NCI-H526 (cell line): Measurements from ENCODE around the gene METTL3.
A peak's percentile ranks its signal among the peaks of the same experiment; 100 is the strongest.

ENCODE experiments used
- DNase-seq, 2 experiments: peaks; one replicate each; lab custom pipeline; 2025; lab: John Stamatoyannopoulos, UW

The METTL3 gene

DNA sequence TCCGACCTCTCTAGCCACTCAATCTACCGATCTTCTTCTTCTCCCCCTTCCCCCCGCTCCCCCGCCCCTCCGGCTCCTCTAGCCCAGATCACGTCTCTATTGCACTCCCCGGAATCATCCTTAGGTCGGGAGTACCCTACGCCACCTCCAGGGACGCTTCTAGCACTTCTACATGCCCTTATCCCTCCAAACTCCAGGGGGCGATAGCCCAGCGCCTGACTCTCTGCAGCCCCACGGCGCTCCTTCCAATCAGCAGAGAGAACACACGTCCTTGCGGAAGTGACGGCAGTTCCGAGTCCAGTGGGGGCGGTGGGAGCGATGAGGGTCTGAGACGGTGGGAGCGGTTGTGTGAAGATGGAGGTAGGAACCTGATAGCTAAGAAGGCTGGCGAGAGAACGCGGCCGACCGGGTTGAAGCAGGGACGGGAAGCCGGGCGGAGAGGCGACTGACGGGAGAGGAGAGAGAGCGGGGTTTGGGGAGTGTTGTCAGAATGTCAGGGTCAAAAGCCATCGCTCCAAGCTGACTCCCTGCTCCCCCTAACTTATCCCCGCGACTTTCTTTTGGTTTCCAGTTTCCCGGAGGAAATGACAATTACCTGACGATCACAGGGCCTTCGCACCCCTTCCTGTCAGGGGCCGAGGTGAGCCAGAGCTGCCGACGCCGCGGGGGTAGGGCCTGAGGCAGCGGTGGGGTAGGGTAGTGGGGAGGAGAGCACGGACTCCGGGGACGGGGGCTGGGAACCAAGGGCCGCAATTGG is 34.0 kb downstream of the METTL3 start, which contains the start of the genes RAB2B and TOX4:
RAB2B (minus strand) TSS at position 35 of the 757 bp plus-strand sequence. CDS start 87 bp downstream, outside the sequence.
TOX4 (plus strand) TSS at position 271 of the 757 bp plus-strand sequence; CDS start at position 355, 84 bp downstream.
- DNase-seq, result peak; percentile 98 to 99

- peak; percentile 87 to 94 for DNase-seq
These were observed 34.6 kb downstream of the METTL3 start for GRCh38 chr14:21476523-21476924.

GRCh38 chr14:21475767-21476522 is 35.2 kb downstream of the METTL3 start:
- DNase-seq, result no peak

DNA sequence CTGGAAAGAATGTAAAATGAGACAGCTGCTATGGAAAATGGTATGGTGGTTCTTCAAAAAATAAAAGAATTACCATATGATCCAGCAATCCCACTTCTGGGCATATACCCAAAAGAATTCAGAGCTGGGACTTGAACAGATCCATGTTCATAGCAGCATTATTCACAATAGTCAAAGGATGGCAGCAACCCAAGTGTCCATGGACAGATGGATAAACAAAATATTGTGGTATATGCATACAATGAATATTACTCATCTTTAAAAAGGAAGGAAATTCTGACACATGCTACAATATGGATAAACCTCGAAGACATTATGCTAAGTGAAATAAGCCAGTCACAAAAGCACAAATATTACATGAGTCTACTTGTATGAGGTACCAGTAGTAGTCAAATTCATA is 43.5 kb downstream of the METTL3 start:
- no peak for DNase-seq

GRCh38 chr14:21455912-21456667 is 55.0 kb downstream of the METTL3 start, which contains the start of gene CHD8:
CHD8 (minus strand) TSS chr14:21456123; CDS start chr14:21431643, 24,480 bp downstream.
- DNase-seq, result peak; percentile 99

- DNase-seq, result peak in 1 of 2 experiments; percentile 69
These were observed 55.6 kb downstream of the METTL3 start for GRCh38 chr14:21455592-21455911.

DNA sequence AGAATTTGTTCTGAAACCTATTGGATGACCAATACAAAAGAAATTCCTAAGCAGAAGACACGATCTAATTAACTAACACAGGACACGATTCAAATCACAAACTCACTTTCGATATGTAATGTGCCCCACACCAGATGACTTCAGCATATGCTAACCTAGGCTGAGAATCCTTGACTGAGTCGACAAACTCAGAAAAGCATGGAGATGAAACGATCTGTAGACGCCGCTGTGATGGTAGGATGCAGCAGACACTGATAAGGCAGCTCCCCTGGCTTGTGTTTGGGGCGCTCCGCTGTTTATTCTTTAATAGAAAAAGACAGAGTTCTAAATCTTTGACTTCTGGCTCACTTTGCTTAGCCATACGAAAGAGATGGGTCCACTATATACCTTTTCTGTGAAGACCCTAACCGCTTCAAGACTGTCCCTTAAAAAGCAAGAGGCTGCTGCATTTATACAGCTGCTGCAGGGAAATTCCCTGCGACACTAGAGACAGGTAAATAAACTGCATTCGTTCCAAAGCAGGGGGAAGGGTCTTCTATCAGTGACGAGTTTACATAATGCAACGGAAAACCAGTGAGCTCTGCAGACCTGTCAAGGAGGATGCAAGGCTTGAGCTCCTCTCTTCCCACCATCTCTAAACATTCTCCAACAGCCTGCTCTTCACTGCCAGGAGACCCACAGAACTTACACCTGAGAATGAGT is 56.1 kb downstream of the METTL3 start:
- peak; percentile 36 to 38 for DNase-seq

GRCh38 chr14:21449899-21450216 is 61.3 kb downstream of the METTL3 start:
- no peak for DNase-seq
